GM12801 (cell line): ENCODE results near the gene KCNK10.

Source experiments
- CTCF ChIP-seq: IDR thresholded peaks from one replicate; pipeline ENCODE4 v1.5.1; 2011; ENCODE audit warnings: control low read depth; ENCODE audit not compliant: insufficient read length; ENCODE audit errors: extremely low read depth

The KCNK10 gene

GRCh38 chr14:88351966-88352691 lies 29.1 kb upstream of the KCNK10 start:
- no peak for TF ChIP-seq CTCF

- no peak for TF ChIP-seq CTCF
Observed at GRCh38 chr14:88348546-88348945, 25.5 kb upstream of the KCNK10 start.

GRCh38 chr14:88346048-88346639 lies 23.1 kb upstream of the KCNK10 start:
- no peak for TF ChIP-seq CTCF

- no peak for TF ChIP-seq CTCF
Observed at GRCh38 chr14:88342980-88343379, 19.9 kb upstream of the KCNK10 start.

- no peak for TF ChIP-seq CTCF
Observed at GRCh38 chr14:88340357-88340756, 17.3 kb upstream of the KCNK10 start.

- TF ChIP-seq CTCF: no peak
Observed at GRCh38 chr14:88333036-88333435, 10.0 kb upstream of the KCNK10 start.

- no peak for TF ChIP-seq CTCF
Observed at GRCh38 chr14:88327497-88327896, 4.4 kb upstream of the KCNK10 start.
